GM12892 (cell line): ENCODE results near the gene NKX6-2.

Experiments used
- POLR2A ChIP-seq: IDR thresholded peaks from 2 replicates; pipeline ENCODE4 v1.6.1; 2011; ENCODE audit warnings: low read depth, low read length, control low read depth
- POLR2AphosphoS5 ChIP-seq: IDR thresholded peaks from 2 replicates; pipeline ENCODE4 v1.6.1; 2011; ENCODE audit warnings: low read depth, low read length, control low read depth
- TAF1 ChIP-seq: IDR thresholded peaks from 2 replicates; pipeline ENCODE4 v1.6.1; 2011; ENCODE audit warnings: low read depth, mild to moderate bottlenecking, control low read depth, low read length, borderline replicate concordance

- TF ChIP-seq TAF1 (no peak), POLR2A (no peak), POLR2AphosphoS5 (no peak)
These were observed 2.6 kb downstream of the NKX6-2 start for GRCh38 chr10:132783165-132783939.
